Stimulated activated naive B cell treated with anti-CD40 and anti-IgM and Interleukin-4, amounts not matched to agents 10 μg/mL and 1 μg/mL and 100 μg/mL, for 72 hours (primary cell): Measurements from ENCODE around the gene SLC18B1.

Experiments used
- ATAC-seq, 2 donors: fragments of 150-1000 bp; cut with Tn5 transposase; replicated peaks; 2 replicates each; pipeline ENCODE4 v1.10.0; 2021; ENCODE audit warnings: moderate library complexity in 1 of 2
- DNase-seq: peaks from one replicate; pipeline ENCODE4 v3.0.0; 2021
- H3K27ac Mint-ChIP-seq: one replicate; pipeline ENCODE4 v1.8.0; 2022; ENCODE audit warnings: mild to moderate bottlenecking, mixed read lengths
- H3K27me3 Mint-ChIP-seq, 2 donors: one replicate each; pipeline ENCODE4 v1.8.0; 2022; ENCODE audit warnings: mixed read lengths in 2 of 2
- H3K36me3 Mint-ChIP-seq, 2 donors: one replicate each; pipeline ENCODE4 v1.8.0; 2022; ENCODE audit warnings: mixed read lengths in 2 of 2, mild to moderate bottlenecking in 1 of 2
- H3K4me1 Mint-ChIP-seq, 2 donors: one replicate each; pipeline ENCODE4 v1.8.0; 2022; ENCODE audit warnings: mixed read lengths in 2 of 2, mild to moderate bottlenecking in 1 of 2
- H3K4me3 Mint-ChIP-seq, 2 donors: one replicate each; pipeline ENCODE4 v1.8.0; 2022; ENCODE audit warnings: mild to moderate bottlenecking in 2 of 2, mixed read lengths in 2 of 2, moderate library complexity in 1 of 2
- H3K9me3 Mint-ChIP-seq, 2 donors: one replicate each; pipeline ENCODE4 v1.8.0; 2022; ENCODE audit warnings: mixed read lengths in 2 of 2, mild to moderate bottlenecking in 1 of 2

The SLC18B1 gene

DNA sequence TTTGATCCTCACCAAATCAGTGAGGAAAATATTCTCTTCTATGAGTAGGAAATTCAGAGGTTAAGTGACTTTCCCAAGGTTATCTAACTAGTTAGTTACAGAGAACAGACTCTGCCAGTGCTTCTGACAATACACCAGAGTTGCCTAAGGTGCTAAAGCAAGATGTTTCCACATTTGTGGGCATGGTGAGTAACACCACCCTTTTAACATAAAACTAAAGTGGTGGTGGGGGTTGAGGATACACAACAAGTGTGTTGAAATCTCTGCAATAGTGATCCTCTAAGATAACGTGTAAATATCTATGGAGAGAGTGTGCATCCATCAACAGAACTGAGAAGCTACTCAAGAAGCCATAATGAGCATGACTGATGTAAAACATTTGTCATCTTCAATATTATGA, 52.4 kb downstream of the SLC18B1 start:
- no peaks in the 10 kb centered on the region for H3K9me3 Mint-ChIP-seq
- ATAC-seq (no peak), DNase-seq (no peak)
- H3K36me3 Mint-ChIP-seq = peaks cover 35 to 37% of the 10 kb centered on the region in 2 donors
- H3K4me1 Mint-ChIP-seq = peaks cover 6 to 9% of the 10 kb centered on the region in 2 donors
- no peak overlapping the region for H3K4me3 Mint-ChIP-seq
- H3K27ac Mint-ChIP-seq = no peak overlapping the region
- H3K27me3 Mint-ChIP-seq = no peaks in the 10 kb centered on the region

DNA sequence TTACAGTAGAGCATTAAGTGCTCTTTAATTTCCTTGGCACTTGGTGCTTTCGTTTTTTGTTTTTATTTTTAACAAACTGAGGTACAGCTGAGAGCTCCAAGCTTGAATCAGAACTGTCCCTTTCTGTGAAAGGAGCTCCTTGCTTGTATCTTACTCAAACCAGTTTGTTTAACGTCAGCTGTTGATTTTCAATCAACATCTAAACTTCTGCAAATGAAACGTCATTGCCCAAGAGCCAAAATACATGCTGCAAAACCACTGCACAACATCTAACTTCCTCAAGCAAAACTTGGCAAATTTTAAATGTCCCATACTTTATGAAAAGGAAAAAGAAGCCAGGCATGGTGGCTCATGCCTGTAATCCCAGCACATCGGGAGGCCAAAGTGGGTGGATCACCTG, 55.9 kb downstream of the SLC18B1 start:
- H3K36me3 Mint-ChIP-seq = peaks cover 31 to 39% of the 10 kb centered on the region in 2 donors

DNA sequence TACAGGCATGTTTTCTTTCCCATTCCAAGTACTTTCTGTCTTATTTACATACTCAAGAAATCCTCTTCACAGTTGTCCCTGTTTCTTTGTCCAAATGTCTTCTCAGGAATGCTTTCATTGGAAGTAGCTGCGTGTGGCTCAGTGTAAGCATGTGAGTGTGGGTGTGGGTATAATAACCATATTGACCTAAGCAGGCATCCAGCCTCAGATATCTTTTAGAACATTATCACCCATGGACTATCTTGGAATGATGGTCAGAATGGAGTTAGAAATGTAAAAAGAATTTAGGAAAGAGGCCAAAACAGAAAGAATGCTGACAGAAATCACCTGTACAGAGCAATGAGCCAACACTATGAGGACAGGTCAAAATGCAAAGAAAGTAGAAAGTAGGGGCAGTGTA, 57.2 kb downstream of the SLC18B1 start:
- Mint-ChIP-seq H3K27ac (no peak overlapping the region), H3K27me3 (peaks cover 0 to 4% of the 10 kb centered on the region in 2 donors), H3K4me1 (peaks cover 6 to 10% of the 10 kb centered on the region in 2 donors), H3K9me3 (peaks cover 4 to 5% of the 10 kb centered on the region in 2 donors), H3K4me3 (no peak overlapping the region), H3K36me3 (peaks cover 26 to 34% of the 10 kb centered on the region in 2 donors)
- no peak for DNase-seq
- ATAC-seq = no peak

More for the DNA sequence above, 55.9 kb downstream of the SLC18B1 start:
- Mint-ChIP-seq H3K4me3 (no peak overlapping the region), H3K9me3 (peaks cover 4 to 5% of the 10 kb centered on the region in 2 donors), H3K4me1 (no peaks in the 10 kb centered on the region), H3K27me3 (peaks cover 0 to 4% of the 10 kb centered on the region in 2 donors), H3K27ac (no peak overlapping the region)
- DNase-seq = no peak
- ATAC-seq = no peak

DNA sequence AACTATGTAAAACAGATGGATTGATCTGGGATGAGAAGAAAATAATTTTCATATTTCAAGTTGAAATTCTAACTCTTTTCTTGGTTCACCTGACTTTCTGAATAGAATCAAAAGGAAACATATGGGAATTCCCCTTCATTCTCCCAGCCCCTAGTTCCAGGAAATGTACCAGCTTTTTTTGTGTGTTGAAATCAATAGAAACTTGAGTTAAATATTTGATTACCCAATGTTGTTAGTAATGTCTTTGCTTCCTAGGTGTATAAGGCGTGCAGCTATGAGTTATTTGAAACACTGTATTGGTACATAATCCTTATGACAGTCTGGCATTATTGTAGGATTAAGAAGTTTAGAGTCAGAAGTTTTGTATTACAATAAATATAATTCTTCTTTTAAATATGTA, 62.2 kb downstream of the SLC18B1 start:
- DNase-seq (no peak), ATAC-seq (no peak)
- H3K4me3 Mint-ChIP-seq = no peak overlapping the region
- H3K4me1 Mint-ChIP-seq = peaks cover 6 to 12% of the 10 kb centered on the region in 2 donors
- peaks cover 8 to 14% of the 10 kb centered on the region in 2 donors for H3K36me3 Mint-ChIP-seq
- H3K9me3 Mint-ChIP-seq = peaks cover 4 to 5% of the 10 kb centered on the region in 2 donors
- peaks cover 0 to 4% of the 10 kb centered on the region in 2 donors for H3K27me3 Mint-ChIP-seq
- no peak overlapping the region for H3K27ac Mint-ChIP-seq

DNA sequence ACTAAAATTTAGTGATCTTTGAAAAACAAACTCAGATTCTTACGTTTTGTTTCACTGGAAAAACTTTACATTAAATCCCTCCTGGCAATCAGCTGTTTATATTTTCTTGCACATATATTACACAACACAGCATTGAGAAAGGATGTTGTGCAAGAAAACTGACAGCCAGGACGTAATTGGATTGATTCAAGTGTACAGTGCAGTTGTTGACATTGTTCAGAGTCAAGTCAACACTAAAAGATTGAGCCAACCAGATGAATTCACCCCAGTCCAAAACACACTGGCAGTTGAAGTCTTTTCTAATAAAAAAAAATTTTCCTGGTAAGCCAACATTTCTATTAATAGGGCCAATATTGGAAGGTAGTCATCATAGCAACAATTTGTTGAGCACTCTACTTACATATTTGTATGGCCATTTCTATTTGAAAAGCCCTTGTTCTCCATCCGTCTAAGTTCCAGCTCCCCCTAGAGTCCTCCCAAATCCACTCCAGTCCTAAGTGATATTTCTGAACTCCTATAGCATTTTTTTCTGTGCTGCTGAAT, 63.7 kb downstream of the SLC18B1 start:
- Mint-ChIP-seq H3K27me3 (peaks cover 0 to 4% of the 10 kb centered on the region in 2 donors), H3K4me3 (no peak overlapping the region), H3K36me3 (peaks cover 0 to 4% of the 10 kb centered on the region in 2 donors), H3K4me1 (peaks cover 6 to 12% of the 10 kb centered on the region in 2 donors), H3K9me3 (peaks cover 3 to 4% of the 10 kb centered on the region in 2 donors), H3K27ac (no peak overlapping the region)
- no peak for DNase-seq
- ATAC-seq = no peak

DNA sequence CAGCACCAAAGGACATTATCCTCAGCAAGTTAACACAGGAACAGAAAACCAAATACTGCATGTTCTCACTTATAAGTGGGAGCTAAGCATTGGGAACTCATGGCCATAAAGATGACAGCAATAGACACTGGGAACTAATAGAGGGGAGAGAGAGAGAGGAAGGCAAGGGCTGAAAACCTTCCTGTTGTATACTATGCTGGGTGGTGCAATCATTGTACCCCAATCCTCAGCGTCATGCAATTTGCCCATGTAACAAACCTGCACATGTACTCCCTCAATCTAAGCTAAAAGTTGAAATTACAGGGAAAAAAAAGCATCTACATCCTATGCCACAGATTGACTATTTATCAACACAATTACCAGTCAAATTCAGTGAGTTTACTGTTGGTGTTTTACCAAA, 64.6 kb downstream of the SLC18B1 start:
- peaks cover 0 to 2% of the 10 kb centered on the region in 2 donors for H3K36me3 Mint-ChIP-seq
- no peak overlapping the region for H3K27ac Mint-ChIP-seq
- H3K9me3 Mint-ChIP-seq = no peaks in the 10 kb centered on the region
- peaks cover 0 to 2% of the 10 kb centered on the region in 2 donors for H3K27me3 Mint-ChIP-seq
- ATAC-seq (no peak), DNase-seq (no peak)
- no peak overlapping the region for H3K4me3 Mint-ChIP-seq
- H3K4me1 Mint-ChIP-seq = peaks cover 6 to 12% of the 10 kb centered on the region in 2 donors

DNA sequence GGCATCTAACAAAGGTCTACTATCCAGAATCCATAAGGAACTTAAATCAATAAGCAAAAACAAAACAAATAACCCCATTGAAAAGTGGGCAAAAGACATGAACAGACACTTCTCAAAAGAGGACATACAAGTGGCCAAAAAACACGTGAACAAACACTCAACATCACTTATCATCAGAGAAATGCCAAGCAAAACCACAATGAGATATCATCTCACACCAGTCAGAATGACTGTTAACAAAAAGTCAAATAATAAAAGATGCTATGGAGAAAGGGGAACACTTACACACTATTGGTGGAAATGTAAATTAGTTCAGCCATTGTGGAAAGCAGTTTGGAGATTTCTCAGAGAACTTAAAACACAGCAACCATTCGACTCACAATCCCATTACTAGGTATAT, 65.2 kb downstream of the SLC18B1 start:
- no peak for ATAC-seq

DNA sequence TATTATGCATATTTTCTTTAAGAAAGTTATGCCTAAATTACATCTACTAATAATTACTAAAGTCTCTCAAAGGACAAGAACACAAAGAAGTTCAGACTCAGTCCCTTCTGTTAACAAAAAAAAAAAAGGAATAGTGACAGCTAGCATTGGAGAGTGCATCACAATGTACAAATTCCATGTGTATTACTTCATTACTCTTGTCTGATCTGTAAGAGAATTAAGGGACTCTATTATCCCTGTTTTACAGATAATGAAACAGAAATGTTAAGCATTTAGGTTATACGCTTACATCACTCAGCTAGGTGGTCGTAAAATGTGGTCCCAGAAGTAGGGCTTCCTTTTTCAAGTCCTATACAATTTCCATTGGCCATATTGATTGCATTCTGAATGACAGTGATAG, 67.4 kb downstream of the SLC18B1 start:
- Mint-ChIP-seq H3K4me1 (peaks cover 0 to under 1% of the 10 kb centered on the region in 2 donors), H3K27ac (no peak overlapping the region), H3K36me3 (no peaks in the 10 kb centered on the region), H3K4me3 (no peak overlapping the region), H3K9me3 (no peaks in the 10 kb centered on the region), H3K27me3 (no peaks in the 10 kb centered on the region)
- no peak for ATAC-seq
- no peak for DNase-seq

More for the DNA sequence above, 65.2 kb downstream of the SLC18B1 start:
- Mint-ChIP-seq H3K36me3 (no peaks in the 10 kb centered on the region), H3K4me1 (peaks cover 6 to 12% of the 10 kb centered on the region in 2 donors), H3K9me3 (no peaks in the 10 kb centered on the region), H3K27ac (no peak overlapping the region), H3K4me3 (no peak overlapping the region), H3K27me3 (no peaks in the 10 kb centered on the region)
- DNase-seq = no peak

DNA sequence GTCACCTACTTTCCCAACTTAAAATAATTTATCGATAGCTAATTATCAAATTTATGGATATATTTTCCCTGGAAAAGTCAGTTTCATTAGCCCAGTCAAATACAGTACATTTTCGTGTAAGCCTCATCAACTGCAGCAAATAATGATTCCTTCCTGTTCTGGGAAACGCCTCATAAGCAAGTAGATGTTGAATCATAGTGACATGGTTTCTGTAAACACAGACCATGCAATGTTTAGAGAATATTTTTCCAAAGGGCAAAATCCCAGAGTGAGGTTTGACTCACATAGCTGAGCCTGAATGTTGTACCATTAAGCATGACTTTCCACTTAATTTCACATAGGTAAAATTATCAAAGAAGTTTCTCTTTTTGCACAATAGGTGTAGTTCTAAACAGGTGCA, 67.9 kb downstream of the SLC18B1 start:
- Mint-ChIP-seq H3K27me3 (no peaks in the 10 kb centered on the region), H3K9me3 (no peaks in the 10 kb centered on the region), H3K36me3 (no peaks in the 10 kb centered on the region), H3K4me1 (no peaks in the 10 kb centered on the region), H3K4me3 (no peak overlapping the region), H3K27ac (no peak overlapping the region)
- DNase-seq (no peak), ATAC-seq (no peak)

DNA sequence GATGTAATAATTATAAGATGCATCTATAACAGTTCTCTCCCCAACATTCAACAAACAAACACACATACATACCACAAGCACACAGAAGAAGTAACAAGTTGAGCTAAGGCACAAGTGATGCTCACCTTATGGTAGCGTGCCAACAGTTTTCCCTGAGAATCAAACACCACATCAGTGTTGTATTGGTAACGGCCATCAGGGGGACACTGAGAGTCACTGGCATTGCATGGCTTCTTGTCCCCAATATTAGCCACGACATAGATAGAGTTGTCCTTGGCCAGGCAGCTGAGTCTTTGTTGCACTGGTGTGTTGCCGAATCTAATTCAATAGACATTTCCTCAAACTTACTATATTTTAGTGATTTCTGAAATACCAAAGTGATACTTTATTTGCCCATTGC, 69.8 kb downstream of the SLC18B1 start:
- Mint-ChIP-seq H3K9me3 (no peaks in the 10 kb centered on the region), H3K36me3 (no peaks in the 10 kb centered on the region), H3K4me3 (no peak overlapping the region), H3K27ac (no peak overlapping the region), H3K4me1 (no peaks in the 10 kb centered on the region), H3K27me3 (no peaks in the 10 kb centered on the region)
- ATAC-seq (no peak), DNase-seq (no peak)

DNA sequence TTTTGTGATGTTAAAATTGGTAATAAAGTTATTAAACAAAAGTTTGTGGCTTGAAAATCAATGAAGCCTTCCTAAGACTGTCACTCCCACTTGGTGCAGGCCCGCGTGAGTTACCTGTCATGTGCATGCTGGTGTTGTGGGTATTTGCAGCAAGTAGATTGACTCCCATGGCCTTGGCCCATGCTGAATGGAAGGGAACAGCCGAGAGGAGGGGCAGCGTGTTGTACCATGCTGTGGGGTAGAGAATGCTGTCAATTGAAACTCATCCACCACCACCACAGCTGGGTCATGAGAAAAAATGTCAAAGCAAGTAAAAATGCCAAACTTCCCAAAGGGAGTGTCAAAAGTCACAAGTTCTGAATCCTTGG, 71.8 kb downstream of the SLC18B1 start:
- no peak for DNase-seq
- H3K27ac Mint-ChIP-seq = no peak overlapping the region
- H3K9me3 Mint-ChIP-seq = no peaks in the 10 kb centered on the region
- no peaks in the 10 kb centered on the region for H3K4me1 Mint-ChIP-seq
- no peaks in the 10 kb centered on the region for H3K27me3 Mint-ChIP-seq
- no peaks in the 10 kb centered on the region for H3K36me3 Mint-ChIP-seq
- no peak overlapping the region for H3K4me3 Mint-ChIP-seq
- no peak for ATAC-seq

DNA sequence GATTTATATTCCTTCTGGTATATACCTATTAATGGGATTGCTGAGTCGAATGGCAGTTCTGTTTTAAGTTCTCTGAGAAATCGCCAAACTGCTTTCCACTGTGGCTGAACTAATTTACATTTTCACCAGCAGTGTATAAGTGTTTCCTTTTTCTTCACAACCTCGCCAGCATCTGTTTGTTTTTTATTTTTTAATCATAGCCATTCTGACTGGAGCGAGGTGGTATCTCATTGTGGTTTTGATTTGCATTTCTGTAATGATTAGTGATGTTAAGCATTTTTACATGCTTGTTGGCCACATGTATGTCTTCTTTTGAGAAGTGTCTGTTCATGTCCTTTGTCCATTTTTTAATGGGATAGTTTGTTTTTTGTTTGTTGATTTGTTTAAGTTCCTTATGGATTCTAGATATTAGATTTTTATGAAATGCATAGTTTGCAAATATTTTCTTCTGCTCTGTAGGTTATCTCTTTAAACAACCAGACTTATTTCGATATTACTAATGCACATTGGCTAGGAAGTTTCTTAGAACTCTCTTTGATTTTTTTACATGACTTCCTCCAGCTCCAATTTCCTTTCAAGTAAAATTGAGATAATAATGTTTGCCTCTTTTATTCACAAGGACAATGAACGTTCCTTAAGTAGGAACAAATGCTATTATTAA, 72.4 kb downstream of the SLC18B1 start:
- Mint-ChIP-seq H3K9me3 (no peaks in the 10 kb centered on the region), H3K4me1 (no peaks in the 10 kb centered on the region), H3K27ac (no peak overlapping the region), H3K27me3 (no peaks in the 10 kb centered on the region), H3K4me3 (no peak overlapping the region), H3K36me3 (no peaks in the 10 kb centered on the region)
- DNase-seq (no peak), ATAC-seq (no peak)

DNA sequence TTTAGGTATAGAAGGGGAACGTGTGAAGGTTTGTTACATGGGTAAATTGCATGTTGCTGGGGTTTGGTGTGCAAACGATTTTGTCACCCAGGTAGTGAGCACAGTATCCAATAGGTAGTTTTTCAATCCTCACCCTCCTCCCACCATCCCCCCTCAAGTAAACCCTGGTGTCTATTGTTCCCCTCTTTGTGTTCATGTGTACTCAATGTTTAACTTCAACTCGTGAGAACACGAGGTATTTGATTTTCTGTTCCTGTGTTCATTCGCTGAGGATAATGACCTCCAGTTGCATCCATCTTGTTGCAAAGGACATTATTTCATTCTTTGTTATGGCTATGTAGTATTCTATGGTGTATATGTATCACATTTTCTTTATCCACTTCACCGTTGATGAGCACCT, 73.0 kb downstream of the SLC18B1 start:
- no peak overlapping the region for H3K27ac Mint-ChIP-seq
- no peaks in the 10 kb centered on the region for H3K9me3 Mint-ChIP-seq
- DNase-seq = no peak
- no peaks in the 10 kb centered on the region for H3K4me1 Mint-ChIP-seq
- H3K27me3 Mint-ChIP-seq = no peaks in the 10 kb centered on the region
- no peaks in the 10 kb centered on the region for H3K36me3 Mint-ChIP-seq
- no peak for ATAC-seq
- H3K4me3 Mint-ChIP-seq = no peak overlapping the region

DNA sequence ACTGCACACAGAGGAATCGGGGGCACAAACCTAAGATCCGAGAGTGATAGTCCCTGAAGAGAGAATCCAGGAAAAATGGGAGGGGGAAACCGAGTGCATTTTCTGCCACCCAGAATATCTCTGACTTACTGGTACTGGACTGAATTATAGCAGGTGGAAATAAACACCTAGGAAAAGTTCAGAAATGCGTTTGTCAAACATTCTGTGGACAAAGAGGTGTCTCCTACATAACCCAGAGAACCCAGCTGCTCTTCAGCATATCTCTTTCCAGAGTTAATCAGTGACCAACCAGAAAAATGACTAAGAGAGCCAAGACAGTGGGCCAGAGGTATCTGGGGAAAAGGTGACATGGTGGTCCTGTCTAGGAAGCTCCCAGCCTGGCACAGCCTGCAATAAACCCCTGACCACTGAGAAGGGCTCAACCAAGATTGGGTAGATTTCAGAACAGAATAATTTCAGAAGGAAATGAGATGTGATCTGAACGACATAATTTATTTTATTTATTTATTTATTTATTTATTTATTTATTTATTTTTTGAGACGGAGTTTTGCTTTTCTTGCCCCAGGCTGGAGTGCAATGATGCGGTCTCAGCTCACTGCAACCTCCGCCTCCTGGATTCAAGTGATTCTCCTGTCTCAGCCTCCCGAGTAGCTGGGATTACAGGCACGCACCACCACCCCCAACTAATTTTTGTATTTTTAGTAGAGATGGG, 78.5 kb downstream of the SLC18B1 start:
- H3K9me3 Mint-ChIP-seq = no peaks in the 10 kb centered on the region

More for the DNA sequence above, 78.5 kb downstream of the SLC18B1 start:
- Mint-ChIP-seq H3K4me1 (no peaks in the 10 kb centered on the region), H3K4me3 (no peak overlapping the region), H3K36me3 (peaks cover 0 to 2% of the 10 kb centered on the region in 2 donors), H3K27ac (no peak overlapping the region), H3K27me3 (peaks cover 0 to 4% of the 10 kb centered on the region in 2 donors)
- ATAC-seq = no peak
- DNase-seq = no peak
